Epithelial cell of prostate (primary cell): Measurements from ENCODE around the gene DNAAF5.
"Not testable (repeated sequence)": the region's sequence is repeated elsewhere in the genome, so short reads cannot be mapped to it uniquely, and the experiment has no call there.

Experiments used
- DNase-seq: peaks from one replicate; pipeline ENCODE4 v3.0.0-alpha.2; 2011; ENCODE audit warnings: low read depth, low spot score
- H3K27ac ChIP-seq: fragments of 450-650 bp; 2 replicates; pipeline ENCODE4 v1.5.1; 2017; ENCODE audit warnings: mild to moderate bottlenecking

Gene DNAAF5

DNA sequence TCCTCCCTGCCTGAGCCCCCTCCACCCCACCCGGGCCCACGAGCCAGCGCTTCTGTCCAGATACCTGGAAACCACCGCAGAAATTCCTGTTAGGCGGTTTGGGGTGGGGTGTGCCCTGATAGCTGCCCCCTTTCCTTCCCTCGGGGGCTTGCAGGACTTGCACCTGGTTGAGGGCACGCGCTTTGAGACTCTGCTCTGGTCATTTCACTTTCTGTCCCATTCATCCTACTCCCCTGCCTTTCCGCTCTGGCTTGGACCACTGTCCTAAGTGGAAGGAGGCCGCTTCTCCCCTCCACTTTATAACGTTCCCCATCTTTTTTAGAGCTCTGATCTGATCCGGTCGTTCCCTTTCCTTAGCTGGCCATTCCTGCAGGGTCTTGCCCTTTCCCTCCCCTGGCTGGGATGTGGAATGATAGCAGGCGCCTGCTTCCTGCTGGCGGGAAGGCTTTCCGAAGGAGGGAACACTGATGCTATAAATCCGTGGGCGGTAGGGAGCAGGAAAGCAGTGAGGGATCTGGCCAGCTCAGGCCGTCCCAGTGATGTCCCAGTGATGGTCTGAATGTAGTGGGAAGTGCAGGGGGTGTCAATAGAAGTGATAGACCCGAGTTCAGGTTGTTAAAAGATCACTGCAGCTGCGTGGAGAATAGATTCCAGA, 1.4 kb downstream of the DNAAF5 start:
- no peak overlapping the region for H3K27ac ChIP-seq
- DNase-seq = no peak

- no peak for DNase-seq
- H3K27ac ChIP-seq = no peak overlapping the region
Measured at GRCh38 chr7:728602-729001, 2.1 kb downstream of the DNAAF5 start.

DNA sequence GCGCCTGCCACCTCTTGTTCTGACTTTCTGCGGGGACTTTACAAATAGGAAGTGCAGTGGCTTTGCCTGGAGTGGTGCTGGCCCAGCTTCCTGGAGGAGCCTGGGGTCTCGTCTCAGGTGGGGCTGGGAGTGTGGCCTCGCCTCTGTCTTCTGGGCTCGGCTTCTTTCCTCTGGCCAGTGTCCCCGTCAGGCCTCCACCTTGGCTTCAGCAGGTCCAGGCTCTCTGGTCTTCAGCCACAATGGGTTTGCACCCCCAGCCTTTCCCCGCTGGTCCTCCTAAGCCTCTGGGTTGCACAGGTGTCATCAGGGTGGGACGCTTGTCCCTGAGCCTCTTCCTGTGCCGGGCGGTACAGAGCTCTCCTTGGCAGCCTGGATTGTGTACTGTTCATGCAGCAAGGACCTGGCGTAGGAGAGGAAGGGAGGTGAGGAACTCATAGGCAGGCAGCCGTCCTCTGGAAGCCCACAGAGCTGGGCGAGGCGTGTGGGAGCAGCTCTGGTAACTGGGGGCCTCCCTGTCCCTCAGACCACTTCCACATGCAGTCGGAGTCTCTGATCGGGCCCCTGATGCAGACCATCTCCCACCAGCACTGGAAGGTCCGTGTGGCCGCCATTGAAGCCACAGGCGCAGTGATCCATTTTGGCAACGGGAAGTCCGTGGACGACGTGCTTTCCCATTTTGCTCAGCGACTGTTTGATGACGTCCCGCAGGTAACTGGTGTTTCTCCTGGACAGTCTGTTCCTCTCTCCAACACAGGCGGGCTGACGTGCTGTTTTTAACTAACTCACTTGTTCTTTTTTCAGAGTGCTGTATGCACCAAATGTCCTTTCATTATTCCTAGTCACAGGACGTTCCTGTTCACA, 2.9 kb downstream of the DNAAF5 start:
- no peak for DNase-seq

GRCh38 chr7:730501-731439, 4.3 kb downstream of the DNAAF5 start:
- no peak overlapping the region for H3K27ac ChIP-seq
- DNase-seq = no peak

More for the DNA sequence above, 2.9 kb downstream of the DNAAF5 start:
- no peak overlapping the region for H3K27ac ChIP-seq

GRCh38 chr7:731440-732085, 5.1 kb downstream of the DNAAF5 start:
- H3K27ac ChIP-seq = no peak overlapping the region
- DNase-seq = no peak

GRCh38 chr7:732094-732541, 5.6 kb downstream of the DNAAF5 start:
- no peak overlapping the region for H3K27ac ChIP-seq
- no peak for DNase-seq

- no peak overlapping the region for H3K27ac ChIP-seq
Measured at GRCh38 chr7:732556-732955, 6.1 kb downstream of the DNAAF5 start.

DNA sequence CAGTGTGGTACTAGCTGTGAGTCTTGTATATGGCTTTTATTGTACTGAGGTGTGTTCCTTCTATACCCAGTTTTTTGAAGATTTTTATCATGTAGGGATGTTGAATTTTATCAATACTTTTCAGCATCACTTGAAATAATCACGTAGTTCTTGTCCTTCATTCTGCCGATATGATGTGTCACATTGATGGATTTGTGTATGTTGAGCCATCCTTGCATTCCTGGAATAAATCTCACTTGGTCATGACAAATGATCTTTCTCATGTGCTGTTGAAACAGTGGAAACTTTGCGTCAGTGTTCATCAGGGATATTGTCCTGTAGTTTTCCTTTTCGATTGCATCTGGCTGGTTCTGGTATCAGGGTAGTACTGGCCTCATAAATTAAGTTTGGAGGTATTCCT, 7.7 kb downstream of the DNAAF5 start:
- no peak overlapping the region for H3K27ac ChIP-seq
- DNase-seq = no peak

More at GRCh38 chr7:732556-732955, 6.1 kb downstream of the DNAAF5 start:
- DNase-seq = no peak

DNA sequence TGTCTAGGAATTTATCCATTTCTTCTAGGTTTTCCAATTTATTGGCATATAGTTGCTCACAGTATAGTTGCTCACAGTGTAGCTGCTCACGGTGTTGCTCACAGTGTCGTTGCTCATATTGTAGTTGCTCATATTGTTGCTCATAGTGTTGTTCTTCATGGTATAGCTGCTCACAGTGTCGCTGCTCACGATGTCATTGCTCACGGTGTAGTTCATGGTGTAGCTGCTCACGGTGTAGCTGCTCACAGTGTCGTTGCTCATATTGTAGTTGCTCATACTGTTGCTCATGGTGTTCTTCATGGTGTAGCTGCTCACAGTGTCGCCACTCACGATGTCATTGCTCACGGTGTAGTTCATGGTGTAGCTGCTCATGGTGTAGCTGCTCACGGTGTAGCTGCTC, 8.3 kb downstream of the DNAAF5 start:
- DNase-seq = no peak

GRCh38 chr7:738241-738640, 11.7 kb downstream of the DNAAF5 start:
- DNase-seq = no peak
- no peak overlapping the region for H3K27ac ChIP-seq

More for the DNA sequence above, 8.3 kb downstream of the DNAAF5 start:
- no peak overlapping the region for H3K27ac ChIP-seq

- DNase-seq = no peak
- no peak overlapping the region for H3K27ac ChIP-seq
Measured at GRCh38 chr7:738723-739454, 12.4 kb downstream of the DNAAF5 start.

GRCh38 chr7:739455-739982, 13.0 kb downstream of the DNAAF5 start:
- no peak for DNase-seq
- no peak overlapping the region for H3K27ac ChIP-seq

DNA sequence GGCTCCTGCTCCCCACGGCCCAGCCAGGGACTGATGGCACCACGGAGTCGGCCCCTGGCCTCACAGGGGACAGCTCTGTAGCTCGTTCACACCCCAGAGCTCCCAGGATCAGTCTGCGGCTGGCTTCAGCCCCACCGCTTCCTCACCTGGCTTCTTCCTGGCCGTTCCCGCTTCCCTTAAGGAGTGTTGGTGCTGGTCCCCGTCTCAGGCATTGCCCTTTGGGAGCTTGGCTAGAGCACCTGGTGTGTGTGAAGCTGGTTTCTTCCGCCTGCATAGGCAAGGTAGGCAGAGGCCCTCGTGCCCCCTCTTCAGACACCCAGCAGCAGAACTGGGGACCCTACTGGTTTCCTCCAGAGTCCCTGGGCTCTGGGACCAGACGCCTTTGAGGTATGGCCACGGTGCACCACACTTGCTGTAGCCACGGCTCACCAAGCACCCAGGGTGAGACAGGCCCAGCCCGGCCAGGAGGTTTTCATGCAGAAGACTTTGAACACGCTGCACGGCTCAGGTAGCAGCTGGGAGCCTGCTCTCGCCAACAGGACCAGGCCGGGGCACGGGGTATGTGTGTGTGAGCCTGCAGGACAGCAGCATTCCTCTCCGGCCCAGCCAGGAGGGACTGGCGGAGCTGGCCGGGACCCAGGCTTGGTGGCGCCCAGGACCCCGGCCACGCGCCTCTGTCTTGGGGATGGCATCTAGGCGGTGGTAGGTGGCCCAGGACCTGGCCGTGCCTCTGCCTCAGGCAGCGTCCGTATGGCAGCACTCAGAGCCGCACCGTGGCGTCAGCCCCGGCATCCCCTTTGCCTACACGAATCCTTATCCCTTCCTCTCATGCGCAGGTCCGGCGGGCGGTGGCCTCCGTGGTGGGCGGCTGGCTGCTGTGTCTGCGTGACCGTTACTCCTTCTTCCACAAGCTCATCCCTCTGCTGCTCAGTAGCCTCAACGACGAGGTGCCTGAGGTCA, 13.8 kb downstream of the DNAAF5 start:
- no peak overlapping the region for H3K27ac ChIP-seq
- no peak for DNase-seq

DNA sequence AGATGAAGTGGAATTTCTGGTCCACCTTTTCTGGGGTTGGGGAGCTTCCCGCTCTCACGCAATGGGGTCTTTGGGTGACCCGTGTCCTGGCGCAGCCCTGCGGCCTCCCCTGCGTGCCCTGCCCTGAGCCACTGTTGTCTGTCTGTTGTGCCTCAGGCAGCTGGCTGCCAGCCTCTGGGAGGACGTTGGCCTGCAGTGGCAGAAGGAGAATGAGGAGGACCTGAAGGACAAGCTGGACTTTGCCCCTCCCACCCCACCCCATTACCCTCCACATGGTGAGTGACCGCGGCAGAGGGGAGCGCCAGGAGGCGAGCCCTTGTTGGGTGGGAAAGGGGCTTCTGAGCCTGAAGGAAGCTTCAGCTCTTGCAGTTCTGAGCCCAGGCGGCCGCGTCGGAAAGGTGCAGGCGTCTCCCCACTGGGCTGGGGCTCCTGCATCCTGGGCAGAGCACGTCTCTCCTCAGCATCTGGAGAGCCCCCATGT, 14.7 kb downstream of the DNAAF5 start:
- H3K27ac ChIP-seq = no peak overlapping the region
- DNase-seq = no peak

DNA sequence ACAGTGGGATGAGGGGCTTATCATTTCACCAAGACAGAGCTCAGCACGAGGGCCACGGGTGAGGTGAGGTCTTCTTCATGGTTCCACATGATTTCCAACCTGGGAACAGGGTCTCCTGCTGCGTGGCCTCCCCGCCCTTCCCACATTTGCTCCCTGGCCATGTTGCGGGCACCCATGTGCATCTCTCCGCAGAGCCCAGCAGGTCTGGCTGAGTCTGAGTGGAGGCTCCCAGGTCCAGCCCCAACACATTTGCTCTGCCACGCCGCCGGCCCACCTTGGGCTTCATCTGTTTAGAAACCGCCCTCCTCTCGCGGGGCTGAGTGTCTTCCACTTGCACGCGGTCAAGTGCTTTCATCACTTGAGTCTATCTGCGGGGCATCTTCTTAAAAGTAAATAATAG, 15.4 kb downstream of the DNAAF5 start:
- no peak overlapping the region for H3K27ac ChIP-seq
- DNase-seq = no peak

GRCh38 chr7:742791-743190, 16.3 kb downstream of the DNAAF5 start:
- peak overlapping the region; percentile 32 for H3K27ac ChIP-seq
- no peak for DNase-seq

DNA sequence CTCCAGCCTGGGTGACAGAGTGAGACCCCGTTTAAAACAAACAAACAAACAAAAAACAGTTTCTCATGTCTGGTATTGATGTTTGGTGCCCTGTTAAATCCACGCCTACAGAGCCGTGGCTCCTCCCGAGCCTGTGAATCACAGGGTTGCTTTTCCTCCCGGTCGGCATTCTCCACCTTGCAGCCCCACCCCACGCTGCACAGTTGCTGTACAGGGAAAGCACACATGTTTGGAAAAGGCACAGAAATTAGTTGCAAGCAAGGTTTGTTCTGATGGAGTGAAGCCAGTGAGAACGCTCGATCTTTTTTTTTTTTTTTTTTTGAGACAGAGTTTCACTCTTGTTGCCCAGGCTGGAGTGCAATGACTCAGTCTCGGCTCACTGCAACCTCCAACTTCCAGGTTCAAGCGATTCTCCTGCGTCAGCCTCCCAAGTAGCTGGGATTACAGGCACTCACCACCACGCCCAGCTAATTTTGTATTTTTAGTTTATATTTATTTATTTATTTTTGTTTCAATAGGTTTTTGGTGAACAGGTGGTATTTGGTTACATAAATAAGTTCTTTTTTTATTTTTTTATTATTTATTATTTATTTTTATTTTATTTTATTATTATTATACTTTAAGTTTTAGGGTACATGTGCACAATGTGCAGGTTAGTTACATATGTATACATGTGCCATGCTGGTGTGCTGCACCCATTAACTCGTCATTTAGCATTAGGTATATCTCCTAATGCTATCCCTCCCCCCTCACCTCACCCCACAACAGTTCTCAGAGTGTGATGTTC, 17.0 kb downstream of the DNAAF5 start:
- peak overlapping the region; percentile 32 for H3K27ac ChIP-seq
- not testable (repeated sequence) for DNase-seq
